ENCODE results near the gene LGALS3BP. TPM values are rescaled to one million over a fixed set of nuclear protein-coding genes. Genes with fewer than 3 reads are reported as not detected.

The LGALS3BP gene
- total RNA-seq, 1 experiment from 2014 or later = 747 TPM

DNA sequence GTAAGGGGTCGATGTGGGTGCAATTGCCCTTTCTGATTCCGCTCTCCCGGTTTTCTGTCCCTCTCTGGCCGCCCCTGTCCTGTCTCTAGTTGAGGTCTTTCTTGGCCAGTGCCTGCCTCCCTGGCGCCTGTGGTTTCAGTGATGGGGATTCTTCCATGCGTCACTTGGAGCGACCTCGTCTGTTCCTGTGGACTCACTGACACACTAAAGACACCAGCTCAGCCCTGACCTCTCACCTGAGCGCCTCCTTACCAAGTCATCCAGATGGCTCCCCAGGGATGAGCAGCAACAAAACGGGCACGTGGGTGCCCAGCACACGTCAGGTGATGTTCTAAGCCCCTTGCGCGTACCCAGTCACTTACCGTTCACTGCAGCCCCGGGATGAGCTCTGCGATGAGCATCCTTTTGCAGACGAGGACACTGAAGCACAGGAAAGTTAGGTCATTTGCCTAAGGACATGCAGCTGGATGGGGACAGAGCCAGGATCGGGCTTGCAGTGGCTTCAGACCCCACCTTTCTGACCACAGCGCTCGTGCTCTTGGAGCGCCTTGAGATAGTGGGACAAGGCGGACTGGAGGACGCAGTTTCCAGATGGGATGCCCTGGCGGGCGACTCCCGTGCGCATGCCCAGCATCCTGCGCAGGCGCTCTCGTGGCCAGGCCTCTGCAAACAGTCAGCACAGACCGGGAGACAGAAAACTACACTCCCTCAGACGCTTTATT is 11.5 kb upstream of the LGALS3BP start:
- Mint-ChIP-seq H3K27me3 (ENCODE audit: unreplicated experiment) (no peaks in the 10 kb centered on the region), H3K36me3 (ENCODE audit: insufficient read depth, unreplicated experiment) (peaks cover 74% of the 10 kb centered on the region), H3K4me1 (ENCODE audit: low read depth, unreplicated experiment) (peaks cover 43% of the 10 kb centered on the region), H3K9me3 (ENCODE audit: low read depth, unreplicated experiment) (no peaks in the 10 kb centered on the region), H3K27ac (ENCODE audit: unreplicated experiment) (no peak overlapping the region), H3K4me3 (ENCODE audit: low read depth, unreplicated experiment) (no peak overlapping the region)
- DNase-seq = no peak
- intact Hi-C loops (cut with micrococcal nuclease; ENCODE audit: unreplicated experiment) = no loop called here
- BruUV-seq (replicated peaks) = no TSS peak
- CTCF ChIA-PET = no interaction called here
- TF ChIP-seq, protein P1, sequence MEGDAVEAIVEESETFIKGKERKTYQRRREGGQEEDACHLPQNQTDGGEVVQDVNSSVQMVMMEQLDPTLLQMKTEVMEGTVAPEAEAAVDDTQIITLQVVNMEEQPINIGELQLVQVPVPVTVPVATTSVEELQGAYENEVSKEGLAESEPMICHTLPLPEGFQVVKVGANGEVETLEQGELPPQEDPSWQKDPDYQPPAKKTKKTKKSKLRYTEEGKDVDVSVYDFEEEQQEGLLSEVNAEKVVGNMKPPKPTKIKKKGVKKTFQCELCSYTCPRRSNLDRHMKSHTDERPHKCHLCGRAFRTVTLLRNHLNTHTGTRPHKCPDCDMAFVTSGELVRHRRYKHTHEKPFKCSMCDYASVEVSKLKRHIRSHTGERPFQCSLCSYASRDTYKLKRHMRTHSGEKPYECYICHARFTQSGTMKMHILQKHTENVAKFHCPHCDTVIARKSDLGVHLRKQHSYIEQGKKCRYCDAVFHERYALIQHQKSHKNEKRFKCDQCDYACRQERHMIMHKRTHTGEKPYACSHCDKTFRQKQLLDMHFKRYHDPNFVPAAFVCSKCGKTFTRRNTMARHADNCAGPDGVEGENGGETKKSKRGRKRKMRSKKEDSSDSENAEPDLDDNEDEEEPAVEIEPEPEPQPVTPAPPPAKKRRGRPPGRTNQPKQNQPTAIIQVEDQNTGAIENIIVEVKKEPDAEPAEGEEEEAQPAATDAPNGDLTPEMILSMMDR (IDR thresholded peaks at IDR 0.05; ENCODE audit: unreplicated experiment) = no peak

DNA sequence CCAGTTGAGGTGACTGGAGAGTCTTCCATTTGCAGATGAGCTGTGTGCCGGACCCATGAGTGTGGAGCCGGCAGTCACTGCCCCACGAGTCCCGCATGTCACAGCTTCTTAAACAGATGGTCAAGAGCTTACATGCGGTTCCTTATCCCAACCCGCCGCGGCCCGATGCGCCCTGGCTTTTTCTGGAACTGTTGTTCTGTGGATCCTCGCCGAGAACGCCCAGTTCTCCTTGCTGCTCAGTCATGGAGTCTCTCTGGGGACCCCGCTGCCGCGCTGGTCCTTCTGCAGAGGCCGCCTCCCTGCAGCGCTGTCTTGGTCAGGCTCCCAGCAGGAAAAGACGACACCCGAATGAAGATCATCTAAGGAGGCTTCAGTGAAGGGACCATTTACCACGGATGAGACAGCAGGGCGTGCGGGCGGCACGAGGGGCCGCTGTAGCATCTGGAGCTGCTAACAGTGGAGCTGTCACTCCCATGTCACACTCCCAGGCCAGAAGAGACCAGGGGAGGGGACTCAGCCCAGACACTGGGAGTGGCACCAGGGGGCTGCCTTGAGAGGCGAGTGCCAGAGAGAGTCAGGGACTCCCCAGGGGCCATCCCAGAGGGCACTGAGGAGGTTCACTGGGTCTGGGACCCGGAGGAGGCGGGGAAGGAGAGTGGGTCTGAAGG is 10.8 kb upstream of the LGALS3BP start:
- H3K9me3 Mint-ChIP-seq (ENCODE audit: low read depth, unreplicated experiment) = no peaks in the 10 kb centered on the region
- CTCF ChIA-PET = no interaction called here
- H3K4me1 Mint-ChIP-seq (ENCODE audit: low read depth, unreplicated experiment) = peaks cover 39% of the 10 kb centered on the region
- BruUV-seq (replicated peaks) = no TSS peak
- no peak for DNase-seq
- TF ChIP-seq, protein P1 (IDR thresholded peaks at IDR 0.05; ENCODE audit: unreplicated experiment) = no peak
- H3K27ac Mint-ChIP-seq (ENCODE audit: unreplicated experiment) = no peak overlapping the region
- no peak overlapping the region for H3K4me3 Mint-ChIP-seq (ENCODE audit: low read depth, unreplicated experiment)
- no peaks in the 10 kb centered on the region for H3K27me3 Mint-ChIP-seq (ENCODE audit: unreplicated experiment)
- peaks cover 67% of the 10 kb centered on the region for H3K36me3 Mint-ChIP-seq (ENCODE audit: insufficient read depth, unreplicated experiment)
- intact Hi-C loops (cut with micrococcal nuclease; ENCODE audit: unreplicated experiment) = no loop called here

DNA sequence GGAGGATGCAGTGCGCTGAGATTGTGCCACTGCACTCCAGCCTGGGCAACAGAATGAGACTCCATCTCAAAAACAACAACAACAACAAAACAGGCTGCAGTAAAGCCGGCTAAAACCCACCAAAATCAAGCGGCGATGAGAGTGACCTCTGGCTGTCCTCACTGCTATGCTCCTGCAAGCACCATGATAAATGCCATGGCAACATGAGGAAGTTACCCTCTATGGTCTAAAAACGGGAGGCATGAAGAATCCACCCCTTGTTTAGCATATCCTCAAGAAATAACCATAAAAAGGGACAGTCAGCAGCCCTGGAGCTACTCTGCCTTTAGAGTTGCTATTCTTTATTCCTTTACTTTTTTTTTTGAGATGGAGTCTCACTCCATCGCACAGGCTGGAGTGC is 8.4 kb upstream of the LGALS3BP start:
- CTCF ChIA-PET = interaction anchor here (1.3 kb wide), 1 partner anchor 58 kb away, joined by 3 read pairs; no protein-coding TSS in a partner anchor
- Mint-ChIP-seq H3K36me3 (ENCODE audit: insufficient read depth, unreplicated experiment) (peaks cover 49% of the 10 kb centered on the region), H3K4me1 (ENCODE audit: low read depth, unreplicated experiment) (peaks cover 34% of the 10 kb centered on the region), H3K27me3 (ENCODE audit: unreplicated experiment) (no peaks in the 10 kb centered on the region), H3K4me3 (ENCODE audit: low read depth, unreplicated experiment) (peak overlapping the region; percentile 42), H3K27ac (ENCODE audit: unreplicated experiment) (peak overlapping the region; percentile 84), H3K9me3 (ENCODE audit: low read depth, unreplicated experiment) (no peaks in the 10 kb centered on the region)
- intact Hi-C loops (cut with micrococcal nuclease; ENCODE audit: unreplicated experiment) = no loop called here
- TSS peak; percentile 98 for BruUV-seq (replicated peaks)
- TF ChIP-seq, protein P1 (IDR thresholded peaks at IDR 0.05; ENCODE audit: unreplicated experiment) = no peak
- no peak for DNase-seq

DNA sequence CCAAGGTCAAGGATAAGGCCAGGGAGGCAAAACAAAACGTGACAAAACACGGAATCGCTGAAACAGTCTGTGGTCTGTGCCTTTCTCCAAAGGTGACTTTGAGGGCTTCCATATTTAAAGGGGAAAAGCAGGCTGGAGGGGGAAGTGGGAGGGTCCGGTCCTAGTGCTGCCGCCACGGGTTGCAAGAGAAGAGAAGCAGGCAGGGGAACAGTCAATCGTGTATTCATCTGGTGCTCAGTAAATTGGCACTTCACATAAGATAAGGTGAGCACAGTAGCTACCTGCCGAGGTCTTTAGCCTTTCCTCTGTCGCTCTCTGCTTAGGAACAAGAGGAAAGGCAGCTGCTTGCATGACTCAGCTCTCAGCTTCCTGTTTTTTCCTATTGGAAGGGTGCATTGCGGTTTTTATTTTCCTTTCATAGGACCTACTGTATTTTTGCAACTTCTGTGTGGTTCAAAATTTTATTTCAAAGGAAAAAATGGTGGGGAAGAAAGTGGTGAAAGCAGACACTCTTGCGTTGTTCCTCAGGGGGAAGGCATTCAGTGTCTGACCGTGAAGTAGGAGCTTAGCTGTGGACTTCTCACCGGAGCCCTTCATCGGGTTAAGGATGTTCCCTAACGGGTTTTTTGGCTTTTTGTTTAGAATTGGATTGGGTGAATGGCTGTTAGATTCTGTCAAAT is 7.1 kb upstream of the LGALS3BP start:
- CTCF ChIA-PET = interaction anchor here (0.6 to 1.3 kb wide), 3 partner anchors 50 to 403 kb away, joined by 3 read pairs; no protein-coding TSS in a partner anchor
- intact Hi-C loops (cut with micrococcal nuclease; ENCODE audit: unreplicated experiment) = loop anchor here (1.0 to 2.0 kb wide), 2 partner anchors 10 to 56 kb away; no protein-coding TSS in a partner anchor
- Mint-ChIP-seq H3K27me3 (ENCODE audit: unreplicated experiment) (no peaks in the 10 kb centered on the region), H3K4me1 (ENCODE audit: low read depth, unreplicated experiment) (peaks cover 27% of the 10 kb centered on the region), H3K4me3 (ENCODE audit: low read depth, unreplicated experiment) (peak overlapping the region; percentile 42), H3K9me3 (ENCODE audit: low read depth, unreplicated experiment) (no peaks in the 10 kb centered on the region), H3K36me3 (ENCODE audit: insufficient read depth, unreplicated experiment) (peaks cover 46% of the 10 kb centered on the region), H3K27ac (ENCODE audit: unreplicated experiment) (peak overlapping the region; percentile 76)
- peak; percentile 35 for DNase-seq
- TSS peak; percentile 22 for BruUV-seq (replicated peaks)
- TF ChIP-seq, protein P1 (IDR thresholded peaks at IDR 0.05; ENCODE audit: unreplicated experiment) = no peak
